GM12878 (cell line): Measurements from ENCODE around the gene C12orf43.

ENCODE experiments used
- CTCF ChIP-seq, 3 experiments: IDR thresholded peaks in 2 of 3; conservative IDR thresholded peaks in 1 of 3; 2 replicates each; pipeline ENCODE4 v1.5.1; 2011; ENCODE audit warnings: low read depth in 3 of 3, low read length in 3 of 3, mild to moderate bottlenecking in 3 of 3, control low read depth in 2 of 3, moderate library complexity in 2 of 3, inconsistent platforms in 1 of 3, mixed read lengths in 1 of 3; ENCODE audit not compliant: control insufficient read depth in 2 of 3, insufficient read depth in 1 of 3; ENCODE audit errors: extremely low read depth in 1 of 3
- ESRRA ChIP-seq: IDR thresholded peaks from 2 replicates; pipeline ENCODE4 v1.6.1; 2012; ENCODE audit warnings: mild to moderate bottlenecking, low read length, improper control_type of control experiment
- MTA2 ChIP-seq: fragments of 450-650 bp; IDR thresholded peaks from 2 replicates; pipeline ENCODE4 v1.6.1; 2016; ENCODE audit warnings: low read depth, mild to moderate bottlenecking, moderate library complexity
- NFIC ChIP-seq: IDR thresholded peaks from 2 replicates; pipeline ENCODE4 v1.6.1; 2012; ENCODE audit warnings: low read depth, mild to moderate bottlenecking, inconsistent platforms, low read length, moderate library complexity
- POLR2AphosphoS5 ChIP-seq: IDR thresholded peaks from 2 replicates; pipeline ENCODE4 v1.6.1; 2011; ENCODE audit warnings: mild to moderate bottlenecking, low read length, inconsistent platforms
- RAD21 ChIP-seq: IDR thresholded peaks from 2 replicates; pipeline ENCODE4 v1.6.1; 2011; ENCODE audit warnings: mild to moderate bottlenecking, low read depth, low read length, moderate library complexity; ENCODE audit not compliant: insufficient read depth
- ZBTB40 ChIP-seq: fragments of 450-650 bp; IDR thresholded peaks from 2 replicates; pipeline ENCODE4 v1.6.1; 2016; ENCODE audit warnings: mild to moderate bottlenecking, moderate library complexity, borderline replicate concordance

DNA sequence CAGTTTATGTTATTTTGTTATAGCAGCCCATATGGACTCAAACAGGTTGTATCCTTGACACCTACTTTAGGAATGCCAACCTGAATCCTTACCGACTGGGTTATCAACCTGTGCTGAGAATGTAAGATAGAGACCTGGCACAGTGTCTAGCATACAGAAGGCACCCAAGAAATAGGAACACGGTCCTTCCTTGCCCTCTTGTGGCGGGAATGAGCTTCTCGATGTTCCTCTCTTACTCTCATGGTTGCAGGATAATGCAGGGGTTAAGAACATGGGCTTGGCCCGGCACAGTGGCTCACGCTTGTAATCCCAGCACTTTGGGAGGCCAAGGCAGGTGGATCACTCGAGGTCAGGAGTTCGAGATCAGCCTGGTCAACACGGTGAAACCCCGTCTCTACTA lies 6.5 kb downstream of the C12orf43 start:
- TF ChIP-seq ESRRA (no peak), RAD21 (0 out of 2 replicates have a peak, but pooled peaks have one; percentile 4), POLR2AphosphoS5 (no peak), NFIC (no peak), ZBTB40 (no peak), CTCF (IDR thresholded peaks at IDR 0.05 in 2 of 3, conservative IDR thresholded peaks at IDR 0.05 in 1 of 3; ENCODE audit: control insufficient read depth in 2 of 3, extremely low read depth in 1 of 3, insufficient read depth in 1 of 3, low read depth in 3 of 3, low read length in 3 of 3) (peak in 1 of 3 experiments; percentile 31; a peak in 1 of 6 replicates), MTA2 (no peak)
